ENCODE measurements around the gene DLEU7. TPM values are rescaled to one million over a fixed set of nuclear protein-coding genes. Genes with fewer than 3 reads are reported as not detected.
A peak's percentile ranks its signal among the peaks of the same experiment; 100 is the strongest.

The DLEU7 gene
- total and polyA plus RNA-seq, 2 donors: 0.73 to 27.9 TPM

GRCh38 chr13:50883728-50884127 is 40.2 kb upstream of the DLEU7 start:
- no peak overlapping the region for H3K4me3 ChIP-seq (ENCODE audit: low read length in 2 of 2)
- H3K9me3 ChIP-seq (ENCODE audit: control insufficient read depth in 2 of 2, insufficient read depth in 1 of 2, low read length in 1 of 2): peaks cover 0 to 3% of the 10 kb centered on the region in 2 donors
- DNase-seq (ENCODE audit: low read depth in 6 of 9, low spot score in 9 of 9): no peak
- H3K27me3 ChIP-seq (ENCODE audit: control insufficient read depth in 2 of 2, insufficient read depth in 1 of 2, low read length in 1 of 2): no peaks in the 10 kb centered on the region
- peaks cover 6 to 13% of the 10 kb centered on the region in 2 donors for H3K4me1 ChIP-seq (ENCODE audit: control insufficient read depth in 2 of 2, insufficient read depth in 2 of 2, low read length in 2 of 2)
- no peak overlapping the region for H3K27ac ChIP-seq (ENCODE audit: low read depth in 1 of 2, low read length in 1 of 2)
- no peaks in the 10 kb centered on the region for H3K36me3 ChIP-seq (ENCODE audit: control insufficient read depth in 2 of 2, insufficient read depth in 2 of 2, low read length in 1 of 2)
- WGBS: 95% methylated on average over 1 of the region's 1 CpG

DNA sequence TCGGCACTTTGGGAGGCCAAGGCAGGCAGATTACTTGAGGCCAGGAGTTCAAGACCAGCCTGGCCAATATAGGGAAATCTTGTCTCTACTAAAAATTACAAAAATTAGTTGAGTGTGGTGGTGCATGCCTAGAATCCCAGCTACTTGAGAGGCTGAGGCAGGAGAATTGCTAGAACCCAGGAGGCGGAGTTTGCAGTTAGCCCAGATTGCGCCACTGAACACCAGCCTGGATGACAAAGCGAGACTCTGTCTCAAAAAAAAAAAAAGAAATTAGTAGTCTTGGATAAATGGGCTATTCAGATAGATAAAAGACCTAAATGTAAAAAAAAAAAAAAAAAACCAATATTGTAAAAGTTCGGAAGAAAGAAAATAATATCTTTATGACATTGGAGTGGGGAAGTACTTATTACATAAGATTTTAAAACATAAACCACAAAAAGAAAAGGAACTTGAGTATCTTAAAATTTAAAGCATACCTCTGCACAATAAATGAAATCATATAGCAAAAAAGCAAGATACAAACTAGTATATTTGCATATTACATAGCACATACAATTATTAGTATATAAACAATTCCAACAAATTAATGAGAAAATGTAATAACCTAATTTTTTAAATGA is 39.4 kb upstream of the DLEU7 start:
- no peaks in the 10 kb centered on the region for H3K36me3 ChIP-seq (ENCODE audit: control insufficient read depth in 2 of 2, insufficient read depth in 2 of 2, low read length in 1 of 2)
- 97% methylated on average over 5 of the region's 5 CpGs for WGBS
- no peak overlapping the region for H3K4me3 ChIP-seq (ENCODE audit: low read length in 2 of 2)
- no peak for DNase-seq (ENCODE audit: low read depth in 6 of 9, low spot score in 9 of 9)
- peaks cover 0 to 3% of the 10 kb centered on the region in 2 donors for H3K9me3 ChIP-seq (ENCODE audit: control insufficient read depth in 2 of 2, insufficient read depth in 1 of 2, low read length in 1 of 2)
- no peak overlapping the region for H3K27ac ChIP-seq (ENCODE audit: low read depth in 1 of 2, low read length in 1 of 2)
- H3K27me3 ChIP-seq (ENCODE audit: control insufficient read depth in 2 of 2, insufficient read depth in 1 of 2, low read length in 1 of 2): no peaks in the 10 kb centered on the region
- H3K4me1 ChIP-seq (ENCODE audit: control insufficient read depth in 2 of 2, insufficient read depth in 2 of 2, low read length in 2 of 2): peaks cover 6 to 15% of the 10 kb centered on the region in 2 donors

DNA sequence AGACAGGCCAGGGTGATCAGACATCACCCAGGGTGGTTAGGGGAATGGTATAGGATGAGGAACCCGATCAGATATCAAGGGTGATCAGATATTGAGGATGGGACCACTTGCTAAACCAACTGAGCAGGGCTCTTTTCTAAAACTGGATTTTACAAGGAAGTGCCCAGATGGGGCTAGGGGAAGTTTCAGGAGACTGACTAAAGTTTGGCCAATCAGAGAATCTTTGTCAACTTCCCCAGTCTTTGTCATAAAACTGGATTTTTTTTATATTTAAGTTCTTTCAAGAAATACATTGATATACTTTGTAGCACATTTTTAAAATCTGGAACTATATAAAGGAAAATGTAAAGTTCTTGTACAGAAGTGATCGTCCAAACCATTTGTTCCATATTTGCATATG is 30.5 kb upstream of the DLEU7 start:
- H3K27ac ChIP-seq (ENCODE audit: low read depth in 1 of 2, low read length in 1 of 2): no peak overlapping the region
- no peak overlapping the region for H3K4me3 ChIP-seq (ENCODE audit: low read length in 2 of 2)
- H3K9me3 ChIP-seq (ENCODE audit: control insufficient read depth in 2 of 2, insufficient read depth in 1 of 2, low read length in 1 of 2): no peaks in the 10 kb centered on the region
- no peaks in the 10 kb centered on the region for H3K27me3 ChIP-seq (ENCODE audit: control insufficient read depth in 2 of 2, insufficient read depth in 1 of 2, low read length in 1 of 2)
- 98% methylated on average over 2 of the region's 2 CpGs for WGBS
- H3K4me1 ChIP-seq (ENCODE audit: control insufficient read depth in 2 of 2, insufficient read depth in 2 of 2, low read length in 2 of 2): peaks cover 0 to 4% of the 10 kb centered on the region in 2 donors
- DNase-seq (ENCODE audit: low read depth in 6 of 9, low spot score in 9 of 9): no peak
- no peaks in the 10 kb centered on the region for H3K36me3 ChIP-seq (ENCODE audit: control insufficient read depth in 2 of 2, insufficient read depth in 2 of 2, low read length in 1 of 2)

GRCh38 chr13:50873467-50873866 is 30.0 kb upstream of the DLEU7 start:
- Histone ChIP-seq H3K4me3 (ENCODE audit: low read length in 2 of 2) (no peak overlapping the region), H3K9me3 (ENCODE audit: control insufficient read depth in 2 of 2, insufficient read depth in 1 of 2, low read length in 1 of 2) (no peaks in the 10 kb centered on the region), H3K27me3 (ENCODE audit: control insufficient read depth in 2 of 2, insufficient read depth in 1 of 2, low read length in 1 of 2) (no peaks in the 10 kb centered on the region), H3K4me1 (ENCODE audit: control insufficient read depth in 2 of 2, insufficient read depth in 2 of 2, low read length in 2 of 2) (peaks cover 0 to 4% of the 10 kb centered on the region in 2 donors), H3K36me3 (ENCODE audit: control insufficient read depth in 2 of 2, insufficient read depth in 2 of 2, low read length in 1 of 2) (no peaks in the 10 kb centered on the region), H3K27ac (ENCODE audit: low read depth in 1 of 2, low read length in 1 of 2) (no peak overlapping the region)
- no peak for DNase-seq (ENCODE audit: low read depth in 6 of 9, low spot score in 9 of 9)
- WGBS: 99% methylated on average over 2 of the region's 2 CpGs

DNA sequence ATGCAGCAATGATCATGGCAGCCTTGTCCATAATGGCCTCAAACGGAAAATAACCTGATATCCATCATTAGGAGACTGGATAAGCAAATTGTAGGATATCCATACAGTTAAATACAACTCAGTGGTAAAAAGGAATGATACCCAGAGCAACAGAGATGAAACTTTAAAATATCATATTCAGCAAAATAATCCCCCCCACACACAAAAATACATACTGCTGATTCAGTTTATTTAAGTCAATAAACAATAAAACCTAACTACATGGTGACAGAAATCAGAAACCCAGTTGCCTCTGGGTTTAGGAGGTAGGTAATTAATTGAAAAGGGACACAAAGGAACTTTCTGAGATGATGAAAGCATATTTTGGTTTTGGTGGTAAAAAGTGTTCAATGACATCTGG is 27.9 kb upstream of the DLEU7 start:
- H3K4me1 ChIP-seq (ENCODE audit: control insufficient read depth in 2 of 2, insufficient read depth in 2 of 2, low read length in 2 of 2): peaks cover 9 to 13% of the 10 kb centered on the region in 2 donors
- H3K9me3 ChIP-seq (ENCODE audit: control insufficient read depth in 2 of 2, insufficient read depth in 1 of 2, low read length in 1 of 2): no peaks in the 10 kb centered on the region
- 98% methylated on average over 1 of the region's 1 CpG for WGBS
- H3K36me3 ChIP-seq (ENCODE audit: control insufficient read depth in 2 of 2, insufficient read depth in 2 of 2, low read length in 1 of 2): no peaks in the 10 kb centered on the region
- no peak overlapping the region for H3K27ac ChIP-seq (ENCODE audit: low read depth in 1 of 2, low read length in 1 of 2)
- DNase-seq (ENCODE audit: low read depth in 6 of 9, low spot score in 9 of 9): no peak
- H3K27me3 ChIP-seq (ENCODE audit: control insufficient read depth in 2 of 2, insufficient read depth in 1 of 2, low read length in 1 of 2): no peaks in the 10 kb centered on the region
- H3K4me3 ChIP-seq (ENCODE audit: low read length in 2 of 2): no peak overlapping the region

DNA sequence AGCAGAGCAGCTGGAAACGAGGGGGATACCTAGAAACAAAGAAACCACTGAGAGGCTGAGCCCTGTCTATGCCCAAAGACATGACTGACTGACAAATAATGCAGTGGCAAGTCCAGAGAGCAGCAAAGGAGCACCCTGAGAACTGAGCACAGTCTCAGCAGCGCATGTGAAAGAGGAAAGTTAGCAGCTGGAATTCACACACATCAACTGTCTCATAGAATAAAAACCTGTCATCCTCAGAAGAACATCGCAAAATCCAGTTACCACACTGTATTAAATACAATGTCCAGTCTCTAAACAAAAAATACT is 24.1 kb upstream of the DLEU7 start:
- peak in 1 of 9 donors; percentile 60 for DNase-seq (ENCODE audit: low read depth in 6 of 9, low spot score in 9 of 9)
- Histone ChIP-seq H3K4me3 (ENCODE audit: low read length in 2 of 2) (no peak overlapping the region), H3K4me1 (ENCODE audit: control insufficient read depth in 2 of 2, insufficient read depth in 2 of 2, low read length in 2 of 2) (peaks cover 11 to 33% of the 10 kb centered on the region in 2 donors), H3K9me3 (ENCODE audit: control insufficient read depth in 2 of 2, insufficient read depth in 1 of 2, low read length in 1 of 2) (no peaks in the 10 kb centered on the region), H3K27ac (ENCODE audit: low read depth in 1 of 2, low read length in 1 of 2) (peak overlapping the region in 1 of 2 donors; percentile 83), H3K27me3 (ENCODE audit: control insufficient read depth in 2 of 2, insufficient read depth in 1 of 2, low read length in 1 of 2) (no peaks in the 10 kb centered on the region), H3K36me3 (ENCODE audit: control insufficient read depth in 2 of 2, insufficient read depth in 2 of 2, low read length in 1 of 2) (no peaks in the 10 kb centered on the region)
- 48% methylated on average over 3 of the region's 3 CpGs for WGBS

DNA sequence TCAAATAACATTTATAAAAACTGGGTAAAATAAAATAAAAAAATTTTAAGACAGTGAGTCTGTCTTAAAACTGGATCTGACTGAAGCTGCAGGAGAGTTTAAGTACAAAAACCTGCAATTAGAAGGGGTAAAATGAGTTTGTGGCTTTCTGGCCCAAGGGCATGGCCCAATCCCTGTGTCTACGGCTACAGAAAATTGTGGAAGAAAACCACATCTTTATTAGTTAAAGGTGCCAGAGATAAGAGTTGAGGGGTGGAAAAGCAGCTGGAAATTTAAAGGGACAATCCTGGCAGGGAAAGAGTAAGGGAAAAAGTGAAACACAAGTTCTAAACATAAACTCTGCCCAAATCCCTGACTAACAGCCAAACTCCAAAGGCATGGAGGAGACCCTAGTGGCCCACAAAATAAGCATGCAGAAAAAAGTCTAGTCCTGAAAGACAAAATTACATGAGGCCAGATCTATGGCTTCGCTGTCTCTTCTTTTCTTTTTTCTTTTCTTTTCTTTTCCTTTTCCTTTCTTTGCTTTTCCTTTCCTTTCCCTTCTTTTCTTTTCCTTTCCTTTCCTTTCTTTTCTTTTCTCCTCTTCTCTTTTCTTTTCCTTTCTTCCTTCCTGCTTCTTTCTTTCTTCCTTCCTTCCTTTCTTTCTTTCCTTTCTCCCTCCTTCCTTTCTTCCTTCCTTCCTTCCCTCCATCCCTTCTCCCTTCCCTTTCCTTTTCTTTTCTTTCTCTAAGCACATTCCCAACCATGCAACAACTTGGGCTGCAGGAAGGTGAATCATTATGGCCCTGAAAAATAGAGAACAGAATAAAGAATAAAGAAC is 23.5 kb upstream of the DLEU7 start:
- H3K4me1 ChIP-seq (ENCODE audit: control insufficient read depth in 2 of 2, insufficient read depth in 2 of 2, low read length in 2 of 2): peaks cover 11 to 33% of the 10 kb centered on the region in 2 donors
- H3K36me3 ChIP-seq (ENCODE audit: control insufficient read depth in 2 of 2, insufficient read depth in 2 of 2, low read length in 1 of 2): no peaks in the 10 kb centered on the region
- no peaks in the 10 kb centered on the region for H3K9me3 ChIP-seq (ENCODE audit: control insufficient read depth in 2 of 2, insufficient read depth in 1 of 2, low read length in 1 of 2)
- H3K4me3 ChIP-seq (ENCODE audit: low read length in 2 of 2): no peak overlapping the region
- DNase-seq (ENCODE audit: low read depth in 6 of 9, low spot score in 9 of 9): no peak
- 84% methylated on average over 2 of the region's 2 CpGs for WGBS
- H3K27me3 ChIP-seq (ENCODE audit: control insufficient read depth in 2 of 2, insufficient read depth in 1 of 2, low read length in 1 of 2): no peaks in the 10 kb centered on the region
- peak overlapping the region in 1 of 2 donors; percentile 83 for H3K27ac ChIP-seq (ENCODE audit: low read depth in 1 of 2, low read length in 1 of 2)

DNA sequence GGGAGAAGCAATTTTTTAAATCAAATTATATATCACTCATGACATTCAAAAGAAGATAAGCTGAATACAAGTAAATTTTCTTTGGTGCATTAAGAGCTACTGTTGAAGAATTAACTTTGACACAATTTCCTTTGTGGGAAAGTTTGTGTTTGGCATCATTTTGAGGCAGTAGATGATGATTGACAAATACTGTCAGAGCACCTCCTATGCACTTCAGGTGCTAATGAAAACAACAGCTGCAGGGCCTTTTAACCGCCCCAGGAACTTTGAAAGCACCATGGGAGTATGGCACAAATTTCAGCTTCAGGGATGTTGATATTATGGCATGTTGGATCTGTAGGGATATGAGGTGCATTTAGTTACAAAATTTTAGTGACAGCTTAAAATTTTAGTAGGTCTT is 21.0 kb upstream of the DLEU7 start:
- peak overlapping the region; percentile 54 to 90 for H3K27ac ChIP-seq (ENCODE audit: low read depth in 1 of 2, low read length in 1 of 2)
- H3K27me3 ChIP-seq (ENCODE audit: control insufficient read depth in 2 of 2, insufficient read depth in 1 of 2, low read length in 1 of 2): no peaks in the 10 kb centered on the region
- no peaks in the 10 kb centered on the region for H3K9me3 ChIP-seq (ENCODE audit: control insufficient read depth in 2 of 2, insufficient read depth in 1 of 2, low read length in 1 of 2)
- peaks cover 11 to 33% of the 10 kb centered on the region in 2 donors for H3K4me1 ChIP-seq (ENCODE audit: control insufficient read depth in 2 of 2, insufficient read depth in 2 of 2, low read length in 2 of 2)
- H3K36me3 ChIP-seq (ENCODE audit: control insufficient read depth in 2 of 2, insufficient read depth in 2 of 2, low read length in 1 of 2): no peaks in the 10 kb centered on the region
- no peak overlapping the region for H3K4me3 ChIP-seq (ENCODE audit: low read length in 2 of 2)
- 41% methylated on average over 1 of the region's 1 CpG for WGBS
- peak in 2 of 9 donors; percentile 59 to 77 for DNase-seq (ENCODE audit: low read depth in 6 of 9, low spot score in 9 of 9)

DNA sequence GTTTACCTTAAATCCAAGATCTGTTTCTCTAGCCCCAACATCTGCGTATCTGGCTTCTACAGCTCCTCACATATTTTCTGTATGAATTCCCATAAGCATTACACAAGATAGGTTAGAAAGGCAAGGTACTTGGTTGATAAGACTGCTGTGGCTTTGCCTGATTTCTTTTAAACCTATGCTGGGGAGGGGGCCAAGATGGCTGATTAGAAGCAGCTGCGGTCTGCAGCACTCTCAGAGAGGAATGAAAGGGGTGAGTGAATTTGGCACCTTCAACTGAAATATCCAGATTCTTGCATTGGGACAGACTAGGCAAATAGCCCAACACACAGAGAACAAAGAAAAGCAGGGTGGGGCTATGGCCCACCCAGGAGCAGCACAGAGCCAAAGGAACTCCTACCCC is 12.2 kb upstream of the DLEU7 start:
- peaks cover 1 to 16% of the 10 kb centered on the region in 2 donors for H3K9me3 ChIP-seq (ENCODE audit: control insufficient read depth in 2 of 2, insufficient read depth in 1 of 2, low read length in 1 of 2)
- H3K27me3 ChIP-seq (ENCODE audit: control insufficient read depth in 2 of 2, insufficient read depth in 1 of 2, low read length in 1 of 2): no peaks in the 10 kb centered on the region
- H3K4me1 ChIP-seq (ENCODE audit: control insufficient read depth in 2 of 2, insufficient read depth in 2 of 2, low read length in 2 of 2): peaks cover 0 to 11% of the 10 kb centered on the region in 2 donors
- H3K4me3 ChIP-seq (ENCODE audit: low read length in 2 of 2): no peak overlapping the region
- 93% methylated on average over 2 of the region's 2 CpGs for WGBS
- no peak for DNase-seq (ENCODE audit: low read depth in 6 of 9, low spot score in 9 of 9)
- no peak overlapping the region for H3K27ac ChIP-seq (ENCODE audit: low read depth in 1 of 2, low read length in 1 of 2)
- H3K36me3 ChIP-seq (ENCODE audit: control insufficient read depth in 2 of 2, insufficient read depth in 2 of 2, low read length in 1 of 2): peaks cover 0 to 4% of the 10 kb centered on the region in 2 donors

Data from thymus (tissue), 11 donors.